HL-60 (cell line): ENCODE results near the gene ASPSCR1.

Experiments
- DNase-seq, 2 experiments: peaks; one replicate each; pipeline ENCODE4 v3.0.0-alpha.2; 2010 to 2020; ENCODE audit warnings: low read depth in 1 of 2, low spot score in 1 of 2
- H3K27ac ChIP-seq: fragments of 250-450 bp; sonication (Bioruptor Pico); replicated peaks from 2 replicates; pipeline ENCODE4 v1.5.1; 2020; ENCODE audit warnings: mild to moderate bottlenecking, moderate library complexity
- H3K27me3 ChIP-seq: fragments of 250-450 bp; sonication (Bioruptor Pico); 2 replicates; pipeline ENCODE4 v1.5.1; 2021; ENCODE audit warnings: mild to moderate bottlenecking, moderate library complexity; ENCODE audit not compliant: insufficient read depth, poor library complexity, severe bottlenecking
- H3K4me3 ChIP-seq: replicated peaks from 2 replicates; pipeline ENCODE4 v1.5.1; 2011; ENCODE audit warnings: mild to moderate bottlenecking, control low read depth, low read length; ENCODE audit not compliant: insufficient read depth
- GABPA ChIP-seq: IDR thresholded peaks from 2 replicates; pipeline ENCODE4 v1.6.1; 2012; ENCODE audit warnings: low read depth
- POLR2AphosphoS5 ChIP-seq: IDR thresholded peaks from 2 replicates; pipeline ENCODE4 v1.6.1; 2012; ENCODE audit warnings: low read depth
- SPI1 ChIP-seq: IDR thresholded peaks from 2 replicates; pipeline ENCODE4 v1.6.1; 2012; ENCODE audit warnings: low read depth, mild to moderate bottlenecking, borderline replicate concordance
- TF ChIP-seq, protein P1 (sequence below): IDR thresholded peaks from one replicate; pipeline ENCODE4 v1.5.1; 2011; ENCODE audit warnings: low read length, control low read depth, inconsistent platforms; ENCODE audit not compliant: insufficient read depth
- TF ChIP-seq, protein P2 (sequence below): IDR thresholded peaks from 2 replicates; pipeline ENCODE4 v1.6.1; 2012; ENCODE audit warnings: low read depth; ENCODE audit not compliant: insufficient replicate concordance

The ASPSCR1 gene

DNA sequence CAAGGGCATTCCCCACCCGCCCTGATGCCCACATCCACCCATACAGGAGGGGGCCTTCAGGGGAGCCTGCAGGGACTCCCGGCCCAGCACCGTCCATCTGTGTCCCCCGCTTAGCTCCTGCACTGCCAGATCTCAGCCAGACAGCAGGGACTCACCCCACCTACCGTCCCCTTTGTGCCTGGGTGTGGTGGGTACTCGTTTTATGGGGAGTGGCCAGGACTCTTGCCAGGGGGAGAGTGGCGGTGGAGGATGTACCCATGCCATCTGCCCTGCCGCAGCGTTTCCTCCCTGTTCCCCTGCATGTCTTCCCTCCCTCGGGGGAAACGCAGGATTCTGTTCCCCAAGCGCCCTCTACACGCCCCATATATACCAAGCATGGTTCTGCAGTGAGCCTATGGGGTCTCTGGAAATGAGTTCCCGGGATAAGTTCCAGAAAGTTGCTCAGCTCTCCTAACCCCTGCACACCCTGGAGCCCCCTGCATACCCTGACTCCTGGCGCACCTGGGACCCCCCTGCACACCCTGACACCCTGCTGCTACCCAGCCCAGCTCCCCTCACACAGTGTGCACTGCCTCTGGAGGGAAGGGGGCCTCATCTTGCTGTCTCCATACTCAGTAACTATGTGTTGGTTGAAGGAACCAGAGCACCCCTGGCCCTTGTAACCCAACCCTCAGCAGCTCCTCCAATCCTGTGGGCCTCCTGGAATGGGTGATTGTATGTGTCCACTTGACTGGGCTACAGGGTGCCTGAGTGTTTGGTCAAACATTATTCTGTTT, 45.7 kb upstream of the ASPSCR1 start:
- Histone ChIP-seq H3K27me3 (no peaks in the 10 kb centered on the region), H3K4me3 (no peak overlapping the region), H3K27ac (no peak overlapping the region)
- DNase-seq: no peak
- TF ChIP-seq, protein P1, sequence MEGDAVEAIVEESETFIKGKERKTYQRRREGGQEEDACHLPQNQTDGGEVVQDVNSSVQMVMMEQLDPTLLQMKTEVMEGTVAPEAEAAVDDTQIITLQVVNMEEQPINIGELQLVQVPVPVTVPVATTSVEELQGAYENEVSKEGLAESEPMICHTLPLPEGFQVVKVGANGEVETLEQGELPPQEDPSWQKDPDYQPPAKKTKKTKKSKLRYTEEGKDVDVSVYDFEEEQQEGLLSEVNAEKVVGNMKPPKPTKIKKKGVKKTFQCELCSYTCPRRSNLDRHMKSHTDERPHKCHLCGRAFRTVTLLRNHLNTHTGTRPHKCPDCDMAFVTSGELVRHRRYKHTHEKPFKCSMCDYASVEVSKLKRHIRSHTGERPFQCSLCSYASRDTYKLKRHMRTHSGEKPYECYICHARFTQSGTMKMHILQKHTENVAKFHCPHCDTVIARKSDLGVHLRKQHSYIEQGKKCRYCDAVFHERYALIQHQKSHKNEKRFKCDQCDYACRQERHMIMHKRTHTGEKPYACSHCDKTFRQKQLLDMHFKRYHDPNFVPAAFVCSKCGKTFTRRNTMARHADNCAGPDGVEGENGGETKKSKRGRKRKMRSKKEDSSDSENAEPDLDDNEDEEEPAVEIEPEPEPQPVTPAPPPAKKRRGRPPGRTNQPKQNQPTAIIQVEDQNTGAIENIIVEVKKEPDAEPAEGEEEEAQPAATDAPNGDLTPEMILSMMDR: no peak
- no peak for TF ChIP-seq SPI1
- TF ChIP-seq, protein P2, sequence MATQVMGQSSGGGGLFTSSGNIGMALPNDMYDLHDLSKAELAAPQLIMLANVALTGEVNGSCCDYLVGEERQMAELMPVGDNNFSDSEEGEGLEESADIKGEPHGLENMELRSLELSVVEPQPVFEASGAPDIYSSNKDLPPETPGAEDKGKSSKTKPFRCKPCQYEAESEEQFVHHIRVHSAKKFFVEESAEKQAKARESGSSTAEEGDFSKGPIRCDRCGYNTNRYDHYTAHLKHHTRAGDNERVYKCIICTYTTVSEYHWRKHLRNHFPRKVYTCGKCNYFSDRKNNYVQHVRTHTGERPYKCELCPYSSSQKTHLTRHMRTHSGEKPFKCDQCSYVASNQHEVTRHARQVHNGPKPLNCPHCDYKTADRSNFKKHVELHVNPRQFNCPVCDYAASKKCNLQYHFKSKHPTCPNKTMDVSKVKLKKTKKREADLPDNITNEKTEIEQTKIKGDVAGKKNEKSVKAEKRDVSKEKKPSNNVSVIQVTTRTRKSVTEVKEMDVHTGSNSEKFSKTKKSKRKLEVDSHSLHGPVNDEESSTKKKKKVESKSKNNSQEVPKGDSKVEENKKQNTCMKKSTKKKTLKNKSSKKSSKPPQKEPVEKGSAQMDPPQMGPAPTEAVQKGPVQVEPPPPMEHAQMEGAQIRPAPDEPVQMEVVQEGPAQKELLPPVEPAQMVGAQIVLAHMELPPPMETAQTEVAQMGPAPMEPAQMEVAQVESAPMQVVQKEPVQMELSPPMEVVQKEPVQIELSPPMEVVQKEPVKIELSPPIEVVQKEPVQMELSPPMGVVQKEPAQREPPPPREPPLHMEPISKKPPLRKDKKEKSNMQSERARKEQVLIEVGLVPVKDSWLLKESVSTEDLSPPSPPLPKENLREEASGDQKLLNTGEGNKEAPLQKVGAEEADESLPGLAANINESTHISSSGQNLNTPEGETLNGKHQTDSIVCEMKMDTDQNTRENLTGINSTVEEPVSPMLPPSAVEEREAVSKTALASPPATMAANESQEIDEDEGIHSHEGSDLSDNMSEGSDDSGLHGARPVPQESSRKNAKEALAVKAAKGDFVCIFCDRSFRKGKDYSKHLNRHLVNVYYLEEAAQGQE: no peak

DNA sequence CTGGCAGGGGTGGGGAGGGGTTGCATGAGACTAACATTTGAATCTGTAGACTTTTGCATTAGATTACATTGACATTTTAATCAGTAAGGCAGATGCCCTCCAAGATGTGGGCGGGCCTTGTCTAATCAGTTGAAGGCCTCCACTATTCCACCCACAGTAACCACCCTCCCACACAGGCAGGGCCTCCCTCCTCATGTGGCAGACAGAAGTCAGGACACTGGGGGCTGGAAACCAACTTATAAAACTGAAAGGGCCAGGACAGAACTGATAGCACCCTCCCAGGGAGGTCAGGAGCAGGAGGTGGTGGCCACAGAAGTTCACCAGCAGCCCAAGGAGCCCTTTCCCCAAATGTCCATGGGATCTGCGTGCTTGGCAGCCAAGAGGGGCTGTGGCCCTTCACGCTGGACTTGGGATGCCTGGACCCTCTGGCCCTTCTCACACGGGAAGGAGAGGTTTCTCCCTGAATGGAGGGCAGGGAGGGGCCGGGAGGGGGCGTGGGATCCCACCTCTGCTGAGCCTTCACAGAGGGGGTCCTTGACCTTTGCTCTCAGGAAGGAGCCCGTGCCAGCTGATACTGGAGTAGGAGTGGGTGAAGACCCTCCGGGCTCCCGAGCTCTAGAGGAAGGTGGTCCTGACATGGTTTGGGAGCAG, 45.0 kb upstream of the ASPSCR1 start:
- no peak for DNase-seq
- Histone ChIP-seq H3K27ac (no peak overlapping the region), H3K4me3 (no peak overlapping the region), H3K27me3 (no peaks in the 10 kb centered on the region)
- TF ChIP-seq, protein P2: no peak
- TF ChIP-seq SPI1 (no peak), GABPA (no peak), POLR2AphosphoS5 (no peak)
- TF ChIP-seq, protein P1: no peak

DNA sequence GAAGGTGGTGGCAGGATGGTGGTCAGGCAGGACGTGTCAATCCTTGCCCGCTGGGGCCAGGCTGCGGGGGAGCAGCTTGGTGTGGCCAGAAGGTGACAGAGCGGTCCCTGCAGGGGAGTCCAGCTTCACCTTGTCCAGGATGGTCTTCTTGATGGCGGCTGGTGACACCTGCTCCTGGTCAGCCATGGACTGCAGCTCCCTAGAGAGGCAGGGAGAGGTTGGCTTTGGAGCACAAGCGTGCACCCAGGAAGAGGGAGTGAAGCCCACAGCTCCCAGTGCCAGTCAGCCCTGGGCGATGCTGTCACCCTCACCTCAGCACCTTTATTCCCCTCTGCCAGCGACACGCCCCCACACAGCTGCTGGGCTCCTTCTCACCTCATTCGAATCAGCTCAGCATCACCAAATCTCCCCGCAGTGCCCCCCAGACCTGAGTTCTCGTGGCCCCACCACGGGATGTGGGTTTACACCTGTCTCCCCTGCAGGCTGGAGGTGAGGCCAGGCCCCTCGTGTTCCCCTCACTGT, 44.2 kb upstream of the ASPSCR1 start:
- H3K27me3 ChIP-seq: no peaks in the 10 kb centered on the region
- no peak overlapping the region for H3K4me3 ChIP-seq
- H3K27ac ChIP-seq: no peak overlapping the region
- TF ChIP-seq POLR2AphosphoS5: no peak
- DNase-seq: no peak

DNA sequence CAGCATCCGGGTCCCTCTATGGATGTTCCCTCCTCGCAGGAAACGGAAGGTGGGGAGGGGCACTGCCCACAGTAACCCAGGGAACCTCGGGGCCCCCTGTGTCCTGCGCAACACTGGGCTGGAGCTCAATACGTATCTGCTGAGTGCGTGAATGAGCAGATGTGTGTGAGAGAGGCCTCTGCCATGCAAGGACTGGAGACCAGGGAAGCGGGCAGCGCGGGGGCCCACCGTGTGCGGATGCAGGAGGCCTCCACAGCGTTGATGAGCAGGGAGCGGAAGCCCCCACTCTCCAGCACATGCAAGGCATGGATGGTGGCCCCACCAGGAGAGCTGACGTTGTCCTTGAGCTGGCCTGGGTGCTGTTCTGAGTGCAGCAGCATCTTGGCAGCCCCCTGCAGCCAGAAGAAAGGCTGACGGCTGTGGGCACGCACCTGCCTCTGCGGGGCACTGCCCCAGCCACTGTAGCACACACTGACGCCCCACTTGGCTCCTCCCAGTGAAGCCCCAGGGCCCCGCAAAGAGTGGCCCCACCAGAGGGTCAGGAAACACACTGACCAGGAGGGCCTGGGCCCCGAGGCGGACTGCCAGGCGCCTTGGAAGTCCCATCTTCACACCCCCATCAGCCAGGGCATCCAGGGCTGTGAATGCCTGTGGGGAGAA, 43.2 kb upstream of the ASPSCR1 start:
- H3K27ac ChIP-seq: 0 out of 2 replicates have a peak overlapping the region, but pooled peaks have one; percentile 14
- peak in 1 of 2 experiments; percentile 52 for DNase-seq
- no peak overlapping the region for H3K4me3 ChIP-seq
- TF ChIP-seq GABPA (no peak), SPI1 (no peak), POLR2AphosphoS5 (no peak)
- TF ChIP-seq, protein P2: no peak
- TF ChIP-seq, protein P1: no peak
- H3K27me3 ChIP-seq: no peaks in the 10 kb centered on the region
